ENCODE results near the gene CALCR. TPM values are rescaled to one million over a fixed set of nuclear protein-coding genes. Genes with fewer than 3 reads are reported as not detected.

CALCR gene
- 0.05 to 0.08 TPM (median 0.06 TPM) in 3 of 5 replicates, not detected in the others for total RNA-seq (2022; extraction: Qiagen RNA extraction)

DNA sequence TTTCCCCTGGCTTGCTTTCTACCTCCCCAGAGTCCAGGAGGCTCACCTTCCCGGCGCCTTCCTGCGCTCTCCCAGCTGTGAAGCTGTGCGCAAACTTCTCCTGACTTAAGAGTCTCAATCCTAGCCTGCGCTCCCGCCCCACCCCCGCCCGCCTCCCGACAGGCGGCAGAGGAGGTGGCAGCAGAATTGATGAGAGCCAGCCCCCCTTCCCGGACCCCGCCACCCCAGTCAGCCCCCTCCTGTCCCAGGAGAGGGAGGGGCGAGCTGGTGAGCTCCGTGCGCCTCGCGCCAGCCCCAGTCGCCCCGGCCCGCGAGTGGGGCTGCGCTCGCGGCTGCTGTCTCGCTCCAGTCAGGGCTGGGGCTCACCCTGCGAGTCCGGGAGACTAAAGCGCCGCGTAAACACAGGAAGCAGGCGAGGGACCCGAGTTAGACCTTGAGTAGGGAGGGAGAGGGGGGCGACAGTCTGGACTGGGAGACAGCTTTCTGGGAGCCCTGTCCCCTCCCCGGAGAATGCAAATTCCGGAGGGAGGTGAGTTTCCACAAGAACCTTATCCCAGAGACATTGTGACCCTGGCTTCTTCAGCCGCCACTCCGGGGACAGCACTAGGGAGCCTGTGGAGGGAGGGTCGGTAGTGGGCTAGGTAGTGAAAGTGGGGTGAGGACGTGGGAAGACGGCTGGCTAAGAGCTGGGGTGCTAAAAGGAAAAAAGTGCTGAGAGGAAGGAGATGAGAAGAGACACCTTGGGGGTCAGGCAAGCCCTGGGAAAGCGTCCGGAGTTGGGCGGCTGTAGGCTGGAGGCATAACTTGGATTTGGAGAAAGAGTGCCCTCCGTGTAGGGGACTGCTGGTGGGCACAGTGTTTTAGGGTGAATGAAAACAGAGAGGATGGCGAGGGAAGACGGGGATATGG is at the start of gene CALCR:
TSS of gene CALCR (minus strand) at position 79 of the 909 bp plus-strand sequence. CDS start 87,743 bp downstream, outside the sequence.

